Transverse colon (tissue), 4 donors: ENCODE measurements around the gene YEATS2. TPM values are rescaled to one million over a fixed set of nuclear protein-coding genes. Genes with fewer than 3 reads are reported as not detected.
"Not testable (repeated sequence)": the region's sequence is repeated elsewhere in the genome, so short reads cannot be mapped to it uniquely, and the experiment has no call there.

ENCODE experiments used
- DNase-seq: peaks from one replicate; pipeline ENCODE4 v3.0.0-alpha.2; 2019
- H3K27ac ChIP-seq, 4 donors: fragments of 200-600 bp; sonication (generic); 2 replicates each; pipeline ENCODE4 v1.5.1; 2016 to 2018; ENCODE audit warnings: inconsistent platforms in 4 of 4
- H3K27me3 ChIP-seq: fragments of 200-600 bp; sonication (generic); 2 replicates; pipeline ENCODE4 v1.5.1; 2017; ENCODE audit warnings: inconsistent platforms
- H3K36me3 ChIP-seq, 4 donors: fragments of 200-600 bp; sonication (generic); 2 replicates each; pipeline ENCODE4 v1.5.1; 2017 to 2019; ENCODE audit warnings: inconsistent platforms in 4 of 4
- H3K4me1 ChIP-seq, 4 donors: fragments of 200-600 bp; sonication (generic); 2 replicates each; pipeline ENCODE4 v1.5.1; 2017 to 2020; ENCODE audit warnings: inconsistent platforms in 4 of 4
- H3K4me3 ChIP-seq, 4 donors: fragments of 200-600 bp; sonication (generic); 1 replicate in 1 of 4; 2 replicates in 3 of 4; pipeline versions ENCODE4 v1.5.1 to v1.6.1; 2017 to 2019; ENCODE audit warnings: inconsistent platforms in 4 of 4
- H3K9me3 ChIP-seq, 2 donors: fragments of 200-600 bp; sonication (generic); 2 replicates each; pipeline ENCODE4 v1.5.1; 2017 to 2019; ENCODE audit warnings: inconsistent platforms in 2 of 2
- EP300 ChIP-seq: sonication (generic); formaldehyde crosslinking; IDR thresholded peaks from one replicate; pipeline ENCODE4 v1.6.1; 2017; ENCODE audit warnings: antibody characterized with exemption, low read depth
- POLR2A ChIP-seq: fragments of 450-650 bp; IDR thresholded peaks from one replicate; pipeline ENCODE4 v1.6.1; 2016; ENCODE audit warnings: antibody characterized with exemption, mild to moderate bottlenecking, moderate library complexity
- POLR2AphosphoS5 ChIP-seq, 3 donors: sonication (generic); formaldehyde crosslinking; IDR thresholded peaks; one replicate each; pipeline ENCODE4 v1.6.1; 2016; ENCODE audit warnings: antibody characterized with exemption in 3 of 3
- WGBS, 2 donors: methylation state at CpG; one replicate each; pipeline ENCODE4 v1.1.5; 2018; ENCODE audit warnings: low coverage in 1 of 2; 5-methylcytosine and 5-hydroxymethylcytosine counted together
- in situ Hi-C, 4 donors: fragments of 200-750 bp; cut with MboI; loops; one replicate each; pipeline versions ENCODE4 v1.15.0 to v1.15.1; 2017; ENCODE audit warnings: low sequenced_read_pairs in 3 of 4, low pct_ligation_motif_present in 1 of 4, low pct_unique_long_range_greater_than_20kb in 1 of 4
- intact Hi-C: fragments of 100-400 bp; cut with DNase I; formaldehyde crosslinking; loops from one replicate; pipeline ENCODE4 v1.15.1; 2023; ENCODE audit warnings: low total_unique reads
- total RNA-seq, 4 donors: library from RNA; depleted of rRNA; stranded (reverse); fragments of >200 nt; gene quantifications; one replicate each; pipeline ENCODE4 v1.1.0, GENCODE V29; 2016
- TF ChIP-seq, protein P1 (sequence below), 5 experiments: fragments of 200-600 bp in 3 of 5; fragments of 450-650 bp in 2 of 5; sonication (generic) in 3 of 5; IDR thresholded peaks; 1 replicate in 2 of 5; 2 replicates in 3 of 5; pipeline ENCODE4 v1.5.1; 2016 to 2017; ENCODE audit warnings: antibody characterized with exemption in 5 of 5, inconsistent platforms in 3 of 5, mild to moderate bottlenecking in 2 of 5, moderate library complexity in 1 of 5

The YEATS2 gene
- total RNA-seq, 4 donors from 2014 or later: 10.1 to 23.2 (median 16.1) TPM

- no peaks in the 10 kb centered on the region for H3K27me3 ChIP-seq
- in situ Hi-C loops (no loop called here), intact Hi-C loops (loop anchor here (10.0 kb wide), 1 partner anchor 66 kb away; no protein-coding TSS in a partner anchor)
- H3K9me3 ChIP-seq: no peaks in the 10 kb centered on the region
- no peak for TF ChIP-seq EP300
- TF ChIP-seq, protein P1, sequence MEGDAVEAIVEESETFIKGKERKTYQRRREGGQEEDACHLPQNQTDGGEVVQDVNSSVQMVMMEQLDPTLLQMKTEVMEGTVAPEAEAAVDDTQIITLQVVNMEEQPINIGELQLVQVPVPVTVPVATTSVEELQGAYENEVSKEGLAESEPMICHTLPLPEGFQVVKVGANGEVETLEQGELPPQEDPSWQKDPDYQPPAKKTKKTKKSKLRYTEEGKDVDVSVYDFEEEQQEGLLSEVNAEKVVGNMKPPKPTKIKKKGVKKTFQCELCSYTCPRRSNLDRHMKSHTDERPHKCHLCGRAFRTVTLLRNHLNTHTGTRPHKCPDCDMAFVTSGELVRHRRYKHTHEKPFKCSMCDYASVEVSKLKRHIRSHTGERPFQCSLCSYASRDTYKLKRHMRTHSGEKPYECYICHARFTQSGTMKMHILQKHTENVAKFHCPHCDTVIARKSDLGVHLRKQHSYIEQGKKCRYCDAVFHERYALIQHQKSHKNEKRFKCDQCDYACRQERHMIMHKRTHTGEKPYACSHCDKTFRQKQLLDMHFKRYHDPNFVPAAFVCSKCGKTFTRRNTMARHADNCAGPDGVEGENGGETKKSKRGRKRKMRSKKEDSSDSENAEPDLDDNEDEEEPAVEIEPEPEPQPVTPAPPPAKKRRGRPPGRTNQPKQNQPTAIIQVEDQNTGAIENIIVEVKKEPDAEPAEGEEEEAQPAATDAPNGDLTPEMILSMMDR (IDR thresholded peaks at IDR 0.05): no peak
- peak; percentile 16 for TF ChIP-seq POLR2A
- peak in 1 of 3 donors; percentile 0 for TF ChIP-seq POLR2AphosphoS5 (IDR thresholded peaks at IDR 0.05)
- H3K27ac ChIP-seq: peak overlapping the region; percentile 86 to 92 (median 91)
- H3K4me3 ChIP-seq: peak overlapping the region; percentile 69 to 92 (median 87)
- WGBS, 2 donors: 0 to 1% methylated on average over 1 to 12 of the region's 13 CpGs
- peaks cover 11 to 23% (median 14%) of the 10 kb centered on the region in 4 donors for H3K4me1 ChIP-seq
- no peaks in the 10 kb centered on the region for H3K36me3 ChIP-seq
- peak; percentile 25 for DNase-seq
Observed at GRCh38 chr3:183698318-183698751, 738 bp downstream of the YEATS2 start.

GRCh38 chr3:183698756-183699155 lies 1.2 kb downstream of the YEATS2 start:
- no peaks in the 10 kb centered on the region for H3K9me3 ChIP-seq
- TF ChIP-seq POLR2A (no peak), POLR2AphosphoS5 (IDR thresholded peaks at IDR 0.05) (no peak), EP300 (no peak)
- TF ChIP-seq, protein P1 (IDR thresholded peaks at IDR 0.05): no peak
- intact Hi-C loops (loop anchor here (10.0 kb wide), 1 partner anchor 66 kb away; no protein-coding TSS in a partner anchor), in situ Hi-C loops (no loop called here)
- no peaks in the 10 kb centered on the region for H3K36me3 ChIP-seq
- H3K4me1 ChIP-seq: peaks cover 11 to 23% (median 14%) of the 10 kb centered on the region in 4 donors
- peak overlapping the region; percentile 69 to 92 (median 87) for H3K4me3 ChIP-seq
- 2 to 3% methylated on average over 8 to 9 of the region's 9 CpGs for WGBS, 2 donors
- peak overlapping the region; percentile 86 to 92 (median 91) for H3K27ac ChIP-seq
- H3K27me3 ChIP-seq: no peaks in the 10 kb centered on the region
- DNase-seq: peak; percentile 14

DNA sequence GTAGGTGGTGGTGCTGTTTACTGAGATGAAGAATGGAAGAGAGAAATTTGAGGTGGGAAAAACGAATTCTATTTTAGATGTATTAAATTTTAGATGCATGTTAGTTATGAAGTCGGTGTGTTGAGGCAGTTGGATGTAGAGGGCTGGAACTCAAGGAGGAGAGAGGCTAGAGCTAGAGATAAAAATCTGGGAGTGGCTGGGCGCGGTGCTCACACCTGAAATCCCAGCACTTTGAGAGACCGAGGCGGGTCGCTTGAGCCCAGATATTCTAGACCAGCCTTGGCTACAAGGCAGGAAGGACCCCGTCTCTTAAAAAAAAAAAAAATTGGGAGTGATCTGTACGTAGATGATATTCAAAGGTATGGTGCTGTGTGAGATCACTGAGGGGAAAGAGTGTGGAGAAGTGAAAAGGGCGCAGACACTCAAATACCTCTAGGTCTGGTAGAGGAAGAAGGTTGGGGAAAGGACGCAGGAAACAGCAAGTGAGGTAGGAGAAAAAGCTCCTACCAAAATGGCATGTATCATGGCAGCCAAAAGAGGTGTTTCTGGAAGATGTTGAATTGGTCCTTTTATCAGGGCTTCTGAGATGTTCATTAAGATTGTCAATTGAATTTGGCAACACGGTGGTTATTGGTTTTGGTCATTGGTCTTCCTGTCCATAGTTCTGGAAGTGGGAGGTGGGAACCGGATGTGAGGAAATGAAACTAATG lies 1.8 kb downstream of the YEATS2 start:
- WGBS, 2 donors: 35 to 49% methylated on average over 12 to 13 of the region's 13 CpGs
- Histone ChIP-seq H3K4me3 (peak overlapping the region in 2 of 4 donors; percentile 86 to 88), H3K9me3 (no peaks in the 10 kb centered on the region), H3K36me3 (no peaks in the 10 kb centered on the region), H3K27me3 (no peaks in the 10 kb centered on the region), H3K27ac (peak overlapping the region; percentile 86 to 92 (median 91)), H3K4me1 (peaks cover 11 to 23% (median 14%) of the 10 kb centered on the region in 4 donors)
- no peak for TF ChIP-seq EP300
- no peak for TF ChIP-seq POLR2A
- TF ChIP-seq POLR2AphosphoS5 (IDR thresholded peaks at IDR 0.05): no peak
- TF ChIP-seq, protein P1 (IDR thresholded peaks at IDR 0.05): no peak
- in situ Hi-C loops (no loop called here), intact Hi-C loops (loop anchor here (10.0 kb wide), 1 partner anchor 65 kb away; no protein-coding TSS in a partner anchor)
- peak; percentile 38 for DNase-seq

DNA sequence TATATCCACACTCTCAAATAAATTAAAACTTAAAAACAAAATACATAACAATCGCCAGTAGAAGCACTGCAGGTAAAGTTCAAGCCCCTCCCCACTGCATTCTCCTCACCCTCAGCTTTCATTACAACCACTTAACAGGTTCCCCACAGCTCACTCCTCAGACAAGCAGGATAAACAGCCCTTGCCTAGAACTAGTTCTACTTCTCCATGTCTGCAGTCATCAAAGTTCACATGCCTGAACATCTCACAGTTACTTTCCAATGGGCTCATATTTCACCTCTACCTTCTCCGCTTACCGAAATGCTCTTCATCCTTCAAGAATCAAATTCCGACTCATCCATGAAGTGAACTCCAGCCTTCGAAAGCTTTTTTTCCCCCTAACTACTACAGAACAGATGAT lies 4.1 kb downstream of the YEATS2 start:
- TF ChIP-seq POLR2AphosphoS5 (IDR thresholded peaks at IDR 0.05): no peak
- WGBS, 2 donors: 92 to 94% methylated on average over 3 to 5 of the region's 5 CpGs
- Histone ChIP-seq H3K27ac (no peak overlapping the region), H3K27me3 (no peaks in the 10 kb centered on the region), H3K4me1 (peaks cover 11 to 23% (median 14%) of the 10 kb centered on the region in 4 donors), H3K4me3 (no peak overlapping the region), H3K36me3 (no peaks in the 10 kb centered on the region), H3K9me3 (no peaks in the 10 kb centered on the region)
- intact Hi-C loops (no loop called here), in situ Hi-C loops (no loop called here)
- no peak for DNase-seq

GRCh38 chr3:183703892-183704291 lies 6.3 kb downstream of the YEATS2 start:
- H3K36me3 ChIP-seq, H3K27ac ChIP-seq, intact Hi-C loops, H3K4me3 ChIP-seq, H3K27me3 ChIP-seq, in situ Hi-C loops, DNase-seq, H3K9me3 ChIP-seq: not testable (repeated sequence)
- 80 to 90% methylated on average over 6 of the region's 6 CpGs for WGBS, 2 donors
- H3K4me1 ChIP-seq: peaks cover 7 to 14% (median 9%) of the 10 kb centered on the region in 4 donors
